Suprapubic skin (tissue), 4 donors: ENCODE measurements around the gene SCRN2. TPM values are rescaled to one million over a fixed set of nuclear protein-coding genes. Genes with fewer than 3 reads are reported as not detected.

Experiments
- DNase-seq, 2 donors: peaks; one replicate each; pipeline ENCODE4 v3.0.0-alpha.2; 2019; ENCODE audit warnings: low spot score in 2 of 2
- H3K27ac ChIP-seq: fragments of 200-600 bp; sonication (generic); one replicate; pipeline ENCODE4 v1.5.1; 2019
- H3K27me3 ChIP-seq: fragments of 200-600 bp; sonication (generic); one replicate; pipeline ENCODE4 v1.5.1; 2019
- H3K36me3 ChIP-seq: fragments of 200-600 bp; sonication (generic); one replicate; pipeline ENCODE4 v1.5.1; 2019
- H3K4me1 ChIP-seq: fragments of 200-600 bp; sonication (generic); one replicate; pipeline ENCODE4 v1.5.1; 2019
- H3K4me3 ChIP-seq: fragments of 200-600 bp; sonication (generic); one replicate; pipeline ENCODE4 v1.5.1; 2019; ENCODE audit warnings: mild to moderate bottlenecking
- H3K9me3 ChIP-seq: fragments of 200-600 bp; sonication (generic); one replicate; pipeline ENCODE4 v1.5.1; 2019
- CTCF ChIP-seq, 2 donors: fragments of 200-600 bp in 1 of 2; fragments of 450-650 bp in 1 of 2; sonication (generic) in 1 of 2; IDR thresholded peaks; one replicate each; pipeline ENCODE4 v1.5.1; 2016 to 2019; ENCODE audit warnings: antibody characterized with exemption in 2 of 2, mild to moderate bottlenecking in 1 of 2, moderate library complexity in 1 of 2
- EP300 ChIP-seq: sonication (generic); formaldehyde crosslinking; IDR thresholded peaks from one replicate; pipeline ENCODE4 v1.6.1; 2017; ENCODE audit warnings: antibody characterized with exemption
- POLR2A ChIP-seq, 2 donors: fragments of 450-650 bp; IDR thresholded peaks; one replicate each; pipeline ENCODE4 v1.6.1; 2017; ENCODE audit warnings: antibody characterized with exemption in 2 of 2, mild to moderate bottlenecking in 2 of 2, moderate library complexity in 2 of 2
- POLR2AphosphoS5 ChIP-seq, 3 donors: sonication (generic); formaldehyde crosslinking; IDR thresholded peaks; one replicate each; pipeline ENCODE4 v1.6.1; 2017; ENCODE audit warnings: antibody characterized with exemption in 3 of 3
- WGBS: methylation state at CpG from one replicate; pipeline ENCODE4 v1.1.5; 2018; 5-methylcytosine and 5-hydroxymethylcytosine counted together
- total RNA-seq, 4 donors: library from RNA; depleted of rRNA; stranded (reverse); fragments of >200 nt; gene quantifications; one replicate each; pipeline ENCODE4 v1.1.0, GENCODE V29; 2016

Gene SCRN2
- total RNA-seq, 4 donors from 2014 or later, result 22.3 to 46.4 (median 34.7) TPM

- Histone ChIP-seq H3K9me3 (no peaks in the 10 kb centered on the region), H3K4me1 (peaks cover 4% of the 10 kb centered on the region), H3K27me3 (peaks cover 36% of the 10 kb centered on the region), H3K36me3 (no peaks in the 10 kb centered on the region), H3K4me3 (no peak overlapping the region), H3K27ac (no peak overlapping the region)
- no peak for DNase-seq
- TF ChIP-seq CTCF (IDR thresholded peaks at IDR 0.05), result no peak
- TF ChIP-seq POLR2A (IDR thresholded peaks at IDR 0.05), result no peak
- TF ChIP-seq POLR2AphosphoS5 (IDR thresholded peaks at IDR 0.05), result no peak
- TF ChIP-seq EP300, result no peak
- WGBS, result 89% methylated on average over 5 of the region's 5 CpGs
These were observed 19.3 kb upstream of the SCRN2 start for GRCh38 chr17:47860386-47860785.

GRCh38 chr17:47857551-47858455, 16.7 kb upstream of the SCRN2 start:
- H3K4me3 ChIP-seq, result no peak overlapping the region
- DNase-seq, result no peak

GRCh38 chr17:47856830-47857229, 15.8 kb upstream of the SCRN2 start:
- Histone ChIP-seq H3K4me3 (no peak overlapping the region), H3K27ac (no peak overlapping the region), H3K9me3 (no peaks in the 10 kb centered on the region), H3K36me3 (no peaks in the 10 kb centered on the region), H3K27me3 (peaks cover 72% of the 10 kb centered on the region), H3K4me1 (peaks cover 4% of the 10 kb centered on the region)
- TF ChIP-seq CTCF (IDR thresholded peaks at IDR 0.05) (no peak), EP300 (no peak), POLR2AphosphoS5 (IDR thresholded peaks at IDR 0.05) (no peak)
- no peak for DNase-seq

More at GRCh38 chr17:47857551-47858455, 16.7 kb upstream of the SCRN2 start:
- H3K27me3 ChIP-seq, result peaks cover 62% of the 10 kb centered on the region
- H3K4me1 ChIP-seq, result no peaks in the 10 kb centered on the region
- no peaks in the 10 kb centered on the region for H3K36me3 ChIP-seq
- no peak overlapping the region for H3K27ac ChIP-seq
- TF ChIP-seq CTCF (IDR thresholded peaks at IDR 0.05), result no peak
- no peak for TF ChIP-seq POLR2A (IDR thresholded peaks at IDR 0.05)
- no peak for TF ChIP-seq EP300
- TF ChIP-seq POLR2AphosphoS5 (IDR thresholded peaks at IDR 0.05), result no peak
- no peaks in the 10 kb centered on the region for H3K9me3 ChIP-seq
- 72% methylated on average over 16 of the region's 16 CpGs for WGBS

GRCh38 chr17:47855737-47856136, 14.7 kb upstream of the SCRN2 start:
- Histone ChIP-seq H3K4me1 (peaks cover 15% of the 10 kb centered on the region), H3K27me3 (peaks cover 82% of the 10 kb centered on the region), H3K36me3 (no peaks in the 10 kb centered on the region), H3K27ac (no peak overlapping the region), H3K4me3 (no peak overlapping the region), H3K9me3 (no peaks in the 10 kb centered on the region)
- no peak for DNase-seq
- TF ChIP-seq CTCF (IDR thresholded peaks at IDR 0.05) (no peak), POLR2A (IDR thresholded peaks at IDR 0.05) (no peak), POLR2AphosphoS5 (IDR thresholded peaks at IDR 0.05) (no peak), EP300 (no peak)
- WGBS, result 61% methylated on average over 3 of the region's 3 CpGs

- Histone ChIP-seq H3K9me3 (no peaks in the 10 kb centered on the region), H3K27me3 (peaks cover 89% of the 10 kb centered on the region), H3K27ac (no peak overlapping the region), H3K4me1 (peaks cover 22% of the 10 kb centered on the region), H3K4me3 (no peak overlapping the region), H3K36me3 (no peaks in the 10 kb centered on the region)
- no peak for DNase-seq
- no peak for TF ChIP-seq CTCF (IDR thresholded peaks at IDR 0.05)
- TF ChIP-seq EP300, result no peak
- TF ChIP-seq POLR2AphosphoS5 (IDR thresholded peaks at IDR 0.05), result no peak
- no peak for TF ChIP-seq POLR2A (IDR thresholded peaks at IDR 0.05)
- WGBS, result 53% methylated on average over 5 of the region's 5 CpGs
These were observed 12.5 kb upstream of the SCRN2 start for GRCh38 chr17:47853616-47854015.
